ENCODE data around the gene MRPL45.

MRPL45 gene

DNA sequence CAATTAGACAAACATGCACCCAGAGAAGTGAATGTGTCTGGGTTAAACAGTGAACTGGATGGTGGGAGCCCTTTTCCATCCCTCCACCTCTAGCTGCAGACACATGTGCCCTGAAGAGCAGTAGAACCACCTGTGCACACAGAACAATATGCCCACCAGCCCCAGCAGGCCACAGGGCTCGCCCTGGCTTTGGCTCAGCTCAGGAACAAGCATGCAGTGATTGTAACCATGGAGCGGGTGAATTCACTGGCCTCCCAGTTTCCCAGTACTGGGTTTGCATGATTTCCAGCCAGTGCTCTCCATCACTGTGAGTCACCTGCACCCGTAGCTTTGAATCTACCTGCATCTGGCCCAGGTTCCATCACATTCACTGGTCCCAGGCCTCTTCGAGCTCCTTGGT is 41.6 kb downstream of the MRPL45 start:
- Histone ChIP-seq H3K4me3 (ENCODE audit: low read depth, low read length) (no peak overlapping the region), H3K4me2 (ENCODE audit: low read length) (no peak overlapping the region), H3K9me3 (ENCODE audit: control insufficient read depth, low read length) (no peaks in the 10 kb centered on the region), H3K27ac (no peak overlapping the region), H3K4me1 (peaks cover 8% of the 10 kb centered on the region), H3K27me3 (ENCODE audit: control insufficient read depth, insufficient read depth, low read length) (no peaks in the 10 kb centered on the region), H3K79me2 (no peaks in the 10 kb centered on the region), H3K9ac (no peak overlapping the region), H3K36me3 (ENCODE audit: control insufficient read depth, insufficient read depth, low read length) (no peaks in the 10 kb centered on the region), H2AFZ (no peak overlapping the region)
- TF ChIP-seq, protein P1, sequence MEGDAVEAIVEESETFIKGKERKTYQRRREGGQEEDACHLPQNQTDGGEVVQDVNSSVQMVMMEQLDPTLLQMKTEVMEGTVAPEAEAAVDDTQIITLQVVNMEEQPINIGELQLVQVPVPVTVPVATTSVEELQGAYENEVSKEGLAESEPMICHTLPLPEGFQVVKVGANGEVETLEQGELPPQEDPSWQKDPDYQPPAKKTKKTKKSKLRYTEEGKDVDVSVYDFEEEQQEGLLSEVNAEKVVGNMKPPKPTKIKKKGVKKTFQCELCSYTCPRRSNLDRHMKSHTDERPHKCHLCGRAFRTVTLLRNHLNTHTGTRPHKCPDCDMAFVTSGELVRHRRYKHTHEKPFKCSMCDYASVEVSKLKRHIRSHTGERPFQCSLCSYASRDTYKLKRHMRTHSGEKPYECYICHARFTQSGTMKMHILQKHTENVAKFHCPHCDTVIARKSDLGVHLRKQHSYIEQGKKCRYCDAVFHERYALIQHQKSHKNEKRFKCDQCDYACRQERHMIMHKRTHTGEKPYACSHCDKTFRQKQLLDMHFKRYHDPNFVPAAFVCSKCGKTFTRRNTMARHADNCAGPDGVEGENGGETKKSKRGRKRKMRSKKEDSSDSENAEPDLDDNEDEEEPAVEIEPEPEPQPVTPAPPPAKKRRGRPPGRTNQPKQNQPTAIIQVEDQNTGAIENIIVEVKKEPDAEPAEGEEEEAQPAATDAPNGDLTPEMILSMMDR (IDR thresholded peaks at IDR 0.05) = no peak

DNA sequence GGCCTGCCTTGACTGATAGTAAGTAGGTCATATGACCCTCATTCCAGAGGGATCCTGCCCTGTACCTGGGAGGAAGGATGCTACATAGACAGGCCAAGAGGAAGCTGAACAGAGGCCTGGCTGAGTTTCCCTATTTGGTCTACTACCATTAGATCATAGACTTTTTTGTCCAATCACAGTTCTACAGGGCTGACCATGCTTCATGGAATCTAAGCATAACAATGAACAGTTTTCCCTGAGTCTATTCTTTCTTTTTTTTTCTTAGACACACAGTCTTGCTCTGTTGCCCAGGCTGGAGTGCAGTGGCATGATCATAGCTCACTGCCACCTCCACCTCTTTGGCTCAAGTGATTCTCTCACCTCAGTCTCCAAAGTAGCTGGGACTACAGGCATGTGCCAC is 42.9 kb downstream of the MRPL45 start:
- Histone ChIP-seq H2AFZ (no peak overlapping the region), H3K4me2 (ENCODE audit: low read length) (no peak overlapping the region), H3K36me3 (ENCODE audit: control insufficient read depth, insufficient read depth, low read length) (no peaks in the 10 kb centered on the region), H3K79me2 (no peaks in the 10 kb centered on the region), H3K27ac (no peak overlapping the region), H3K4me3 (ENCODE audit: low read depth, low read length) (no peak overlapping the region), H3K9ac (no peak overlapping the region), H3K4me1 (peaks cover 8% of the 10 kb centered on the region), H3K27me3 (ENCODE audit: control insufficient read depth, insufficient read depth, low read length) (no peaks in the 10 kb centered on the region), H3K9me3 (ENCODE audit: control insufficient read depth, low read length) (no peaks in the 10 kb centered on the region)
- TF ChIP-seq, protein P1 (IDR thresholded peaks at IDR 0.05) = no peak

DNA sequence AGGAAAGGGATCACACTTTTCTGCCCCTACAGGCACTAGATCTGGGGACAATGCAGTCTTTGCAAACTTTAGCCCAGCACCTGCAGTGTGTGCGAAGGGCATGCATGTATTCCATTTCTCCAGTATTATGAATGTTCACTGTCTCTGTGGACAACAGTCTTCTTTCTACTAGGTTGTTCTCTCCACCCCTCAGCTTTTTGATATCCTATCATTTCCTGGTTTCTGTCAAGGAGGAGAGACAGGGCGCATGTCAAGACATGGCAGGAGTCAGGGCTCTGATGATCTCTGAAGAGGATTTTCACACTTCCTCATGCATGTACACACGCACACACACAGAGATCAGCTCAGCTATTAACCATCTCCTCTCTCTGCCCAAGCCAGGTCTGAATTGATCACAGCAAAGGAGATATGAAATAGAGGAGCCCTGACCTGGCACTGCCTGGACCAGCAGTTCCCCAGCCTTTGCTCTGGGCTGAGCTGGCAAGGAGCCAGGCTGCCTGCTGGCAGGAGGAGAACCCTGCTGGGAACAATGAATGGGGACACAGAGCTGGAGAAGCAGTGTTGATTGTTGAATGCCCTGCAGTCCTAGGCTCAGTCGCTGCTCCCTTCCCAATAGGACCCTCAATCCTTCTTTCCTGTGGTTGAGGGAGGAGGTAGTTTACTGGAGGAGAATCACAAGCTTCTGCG is 44.2 kb downstream of the MRPL45 start:
- peak overlapping the region; percentile 81 for H2AFZ ChIP-seq
- no peaks in the 10 kb centered on the region for H3K27me3 ChIP-seq (ENCODE audit: control insufficient read depth, insufficient read depth, low read length)
- H3K4me2 ChIP-seq (ENCODE audit: low read length) = no peak overlapping the region
- TF ChIP-seq, protein P1 (IDR thresholded peaks at IDR 0.05) = no peak
- H3K9me3 ChIP-seq (ENCODE audit: control insufficient read depth, low read length) = no peaks in the 10 kb centered on the region
- H3K27ac ChIP-seq = no peak overlapping the region
- no peak overlapping the region for H3K9ac ChIP-seq
- peaks cover 8% of the 10 kb centered on the region for H3K4me1 ChIP-seq
- H3K36me3 ChIP-seq (ENCODE audit: control insufficient read depth, insufficient read depth, low read length) = no peaks in the 10 kb centered on the region
- H3K79me2 ChIP-seq = no peaks in the 10 kb centered on the region
- no peak overlapping the region for H3K4me3 ChIP-seq (ENCODE audit: low read depth, low read length)

DNA sequence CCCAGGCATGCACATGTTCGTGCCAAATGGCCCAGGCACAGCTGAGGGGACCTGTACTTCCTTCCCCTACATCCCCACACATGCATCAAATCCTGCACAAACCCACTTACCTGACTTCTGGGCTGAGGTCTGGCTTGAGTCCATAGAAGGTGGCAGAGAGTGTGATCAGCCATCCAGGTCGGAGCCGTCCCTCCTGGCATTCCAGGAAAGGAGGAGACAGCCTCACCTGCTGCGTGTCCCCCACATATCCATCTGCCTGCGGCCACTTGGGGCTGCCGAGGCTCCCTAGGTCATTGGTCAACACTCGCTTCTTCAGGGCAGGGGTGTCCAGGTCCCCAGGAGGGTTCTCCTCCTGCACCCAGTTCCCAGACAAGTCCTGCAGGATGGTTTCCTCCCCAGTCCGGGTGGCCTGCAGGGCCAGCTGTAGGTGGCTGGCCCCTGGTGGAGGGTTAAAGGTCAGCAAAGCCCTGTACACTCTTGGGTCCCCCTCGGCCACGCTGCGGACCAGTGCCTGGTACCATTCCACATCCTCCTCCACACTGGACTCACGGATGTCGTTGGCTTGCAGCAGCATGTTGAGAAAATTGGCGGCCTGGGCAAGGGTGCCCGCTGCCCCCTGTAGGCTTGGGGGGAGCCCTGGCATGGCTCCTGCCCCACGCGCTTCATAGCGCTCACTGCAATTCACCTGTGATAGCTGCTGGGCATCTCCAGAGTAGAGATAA is 46.1 kb downstream of the MRPL45 start:
- no peak overlapping the region for H3K9ac ChIP-seq
- TF ChIP-seq, protein P1 (IDR thresholded peaks at IDR 0.05) = no peak
- H3K79me2 ChIP-seq = no peaks in the 10 kb centered on the region
- no peak overlapping the region for H3K4me2 ChIP-seq (ENCODE audit: low read length)
- H2AFZ ChIP-seq = no peak overlapping the region
- no peaks in the 10 kb centered on the region for H3K27me3 ChIP-seq (ENCODE audit: control insufficient read depth, insufficient read depth, low read length)
- no peak overlapping the region for H3K27ac ChIP-seq
- no peaks in the 10 kb centered on the region for H3K36me3 ChIP-seq (ENCODE audit: control insufficient read depth, insufficient read depth, low read length)
- no peak overlapping the region for H3K4me3 ChIP-seq (ENCODE audit: low read depth, low read length)
- H3K9me3 ChIP-seq (ENCODE audit: control insufficient read depth, low read length) = no peaks in the 10 kb centered on the region
- peaks cover 8% of the 10 kb centered on the region for H3K4me1 ChIP-seq

Data from parathyroid adenoma (tissue), 2 donors.